Endothelial cell of umbilical vein (primary cell): ENCODE results near the gene DRAP1. TPM values are rescaled to one million over a fixed set of nuclear protein-coding genes. Genes with fewer than 3 reads are reported as not detected.

Source experiments
- BruUV-seq: library from RNA; stranded (reverse); fragments of 400-500 nt; replicated peaks from 2 replicates; lab custom pipeline; 2021; lab: Mats Ljungman, UMichigan
- CTCF ChIA-PET: fragments of 300-600, 350-600 bp; sonication (Branson Sonifier 250); formaldehyde crosslinking; loops from one replicate; lab custom pipeline; 2021; ENCODE audit warnings: antibody characterized with exemption, inconsistent platforms; lab: Charles Lee
- POLR2A ChIA-PET: fragments of 300-600, 350-600 bp; sonication (Branson Sonifier 250); formaldehyde crosslinking; loops from one replicate; lab custom pipeline; 2021; ENCODE audit warnings: antibody characterized with exemption, inconsistent platforms; lab: Charles Lee
- DNase-seq: peaks from one replicate; pipeline ENCODE4 v3.0.0-alpha.2; 2011; ENCODE audit warnings: low read depth, low spot score
- FAIRE-seq: peaks from 2 replicates; lab custom pipeline; 2011; peaks lifted over from hg19 to GRCh38; lab: Jason Lieb, UNC
- H2AFZ ChIP-seq: 2 replicates; pipeline ENCODE4 v1.6.0; 2012; ENCODE audit warnings: low read depth, low read length, control low read depth, inconsistent platforms
- H3K27ac ChIP-seq: 2 replicates; pipeline ENCODE4 v1.5.1; 2011; ENCODE audit warnings: low read depth, mild to moderate bottlenecking, control low read depth, low read length, moderate library complexity; ENCODE audit not compliant: insufficient read depth
- H3K27me3 ChIP-seq, 2 experiments: 2 replicates each; pipeline versions ENCODE4 v1.6.0 to v1.6.1; 2011; ENCODE audit warnings: low read length in 2 of 2, mixed read lengths in 1 of 2; ENCODE audit not compliant: control insufficient read depth in 2 of 2, insufficient read depth in 2 of 2
- H3K36me3 ChIP-seq, 2 experiments: 2 replicates in 1 of 2; 3 replicates in 1 of 2; pipeline ENCODE4 v1.5.1; 2011; ENCODE audit warnings: low read length in 2 of 2, mild to moderate bottlenecking in 1 of 2, moderate library complexity in 1 of 2; ENCODE audit not compliant: control insufficient read depth in 2 of 2, insufficient read depth in 2 of 2; ENCODE audit errors: extremely low read depth in 1 of 2
- H3K4me1 ChIP-seq: 3 replicates; pipeline ENCODE4 v1.5.1; 2011; ENCODE audit warnings: mild to moderate bottlenecking, low read length; ENCODE audit not compliant: control insufficient read depth, insufficient read depth; ENCODE audit errors: extremely low read depth
- H3K4me2 ChIP-seq: 2 replicates; pipeline ENCODE4 v1.6.1; 2011; ENCODE audit warnings: low read length, control low read depth, mixed read lengths; ENCODE audit not compliant: insufficient read depth
- H3K4me3 ChIP-seq, 3 experiments: fragments of 200-600 bp in 1 of 3; sonication (generic), shearing (Covaris generic) in 1 of 3; replicated peaks in 1 of 3; 2 replicates each; pipeline ENCODE4 v1.5.1; 2011 to 2016; ENCODE audit warnings: control low read depth in 3 of 3, low read length in 3 of 3, mild to moderate bottlenecking in 2 of 3, inconsistent platforms in 1 of 3, low read depth in 1 of 3, moderate library complexity in 1 of 3; ENCODE audit not compliant: insufficient read depth in 1 of 3
- H3K79me2 ChIP-seq: 2 replicates; pipeline ENCODE4 v1.6.0; 2012; ENCODE audit warnings: low read length, inconsistent platforms; ENCODE audit not compliant: control insufficient read depth, insufficient read depth
- H3K9ac ChIP-seq: replicated peaks from 2 replicates; pipeline ENCODE3; 2011; ENCODE audit warnings: low read length, control low read depth; ENCODE audit not compliant: insufficient read depth; ENCODE audit errors: extremely low read depth
- H3K9me1 ChIP-seq: replicated peaks from 3 replicates; pipeline ENCODE4 v1.6.0; 2011; ENCODE audit warnings: mild to moderate bottlenecking, low read length; ENCODE audit not compliant: control insufficient read depth, insufficient read depth; ENCODE audit errors: extremely low read depth
- H3K9me3 ChIP-seq: replicated peaks from 2 replicates; pipeline ENCODE4 v1.5.1; 2012; ENCODE audit warnings: low read length, inconsistent platforms; ENCODE audit not compliant: control insufficient read depth, insufficient read depth
- H4K20me1 ChIP-seq: replicated peaks from 2 replicates; pipeline ENCODE3; 2011; ENCODE audit warnings: mild to moderate bottlenecking, low read length; ENCODE audit not compliant: control insufficient read depth, insufficient read depth; ENCODE audit errors: extremely low read depth
- CTCF ChIP-seq, 2 donors: IDR thresholded peaks; 1 replicate in 1 of 2; 2 replicates in 1 of 2; pipeline ENCODE4 v1.5.1; 2011; ENCODE audit warnings: low read length in 2 of 2, mild to moderate bottlenecking in 2 of 2, moderate library complexity in 2 of 2, control low read depth in 1 of 2, inconsistent platforms in 1 of 2, low read depth in 1 of 2; ENCODE audit not compliant: insufficient read depth in 1 of 2; ENCODE audit errors: extremely low read depth in 1 of 2
- EZH2 ChIP-seq: IDR thresholded peaks from 2 replicates; pipeline ENCODE4 v1.6.1; 2012; ENCODE audit warnings: borderline replicate concordance, low read depth, mild to moderate bottlenecking, moderate library complexity, low read length, inconsistent platforms; ENCODE audit not compliant: severe bottlenecking
- FOS ChIP-seq: IDR thresholded peaks from 2 replicates; pipeline ENCODE4 v1.6.1; 2011; ENCODE audit warnings: mild to moderate bottlenecking, low read length, moderate library complexity, borderline replicate concordance; ENCODE audit not compliant: insufficient read depth
- GATA2 ChIP-seq: IDR thresholded peaks from 2 replicates; pipeline ENCODE4 v1.7.0; 2011; ENCODE audit warnings: low read depth, mild to moderate bottlenecking, moderate library complexity, mixed read lengths, low read length; ENCODE audit not compliant: insufficient read length, insufficient read depth
- JUN ChIP-seq: IDR thresholded peaks from 2 replicates; pipeline ENCODE4 v1.6.1; 2011; ENCODE audit warnings: borderline replicate concordance, low read depth; ENCODE audit not compliant: insufficient read length, insufficient read depth
- MAX ChIP-seq: IDR thresholded peaks from 2 replicates; pipeline ENCODE4 v1.6.1; 2011; ENCODE audit not compliant: insufficient read depth, insufficient read length
- MYC ChIP-seq: IDR thresholded peaks from one replicate; pipeline ENCODE4 v1.6.1; 2011; ENCODE audit warnings: mild to moderate bottlenecking, low read depth, low read length
- POLR2A ChIP-seq: IDR thresholded peaks from 2 replicates; pipeline ENCODE4 v1.6.1; 2012; ENCODE audit warnings: low read depth, mild to moderate bottlenecking, control low read depth, low read length
- POLR2AphosphoS5 ChIP-seq: IDR thresholded peaks from 2 replicates; pipeline ENCODE4 v1.6.1; 2012; ENCODE audit warnings: low read depth, mild to moderate bottlenecking, control low read depth, low read length, moderate library complexity; ENCODE audit not compliant: insufficient read depth
- dilution Hi-C: fragments of 300-500 bp; cut with MboI; formaldehyde crosslinking; loops from one replicate; pipeline ENCODE4 v1.15.0; 2019; ENCODE audit warnings: low sequenced_read_pairs; ENCODE audit not compliant: extremely low pct_ligation_motif_present
- intact Hi-C: fragments of 100-400 bp; cut with micrococcal nuclease; formaldehyde crosslinking; loops from one replicate; pipeline ENCODE4 v1.10.0; 2022
- polyA plus RNA-seq, 4 experiments: library from polyadenylated mRNA; depleted of rRNA in 3 of 4; stranded (reverse) in 3 of 4; unstranded in 1 of 4; fragments of >200 nt; gene quantifications; 2 replicates each; pipeline versions ENCODE4 v1.2.1 to v1.2.3, GENCODE V29; 2011 to 2012; ENCODE audit warnings: missing spikeins in 1 of 4
- total RNA-seq: library from RNA; stranded (reverse); gene quantifications from 2 replicates; pipeline ENCODE4 v1.2.3, GENCODE V29; 2021

Gene DRAP1
- total and polyA plus RNA-seq, 2 donors (not counting 3 experiments of a cell fraction or from before 2014, with no cell fraction given) = 74.9 to 114 TPM

GRCh38 chr11:65882120-65883057 lies 36.8 kb upstream of the DRAP1 start:
- dilution Hi-C loops = no loop called here
- Histone ChIP-seq H3K9me1 (no peaks in the 10 kb centered on the region), H3K9me3 (no peaks in the 10 kb centered on the region), H3K9ac (no peak overlapping the region), H3K4me1 (peaks cover 6% of the 10 kb centered on the region), H3K4me2 (no peak overlapping the region), H3K27me3 (no peaks in the 10 kb centered on the region), H3K27ac (no peak overlapping the region), H4K20me1 (no peaks in the 10 kb centered on the region), H2AFZ (no peak overlapping the region), H3K79me2 (peaks cover 6% of the 10 kb centered on the region), H3K4me3 (no peak overlapping the region), H3K36me3 (peaks cover 4 to 30% of the 10 kb centered on the region in 2 experiments)
- ChIA-PET CTCF (interaction anchor here (1.1 to 1.8 kb wide), 2 partner anchors 22 to 103 kb away, joined by 3 to 4 read pairs; partner anchors contain the start of gene MUS81), POLR2A (interaction anchor here (0.5 kb wide), 1 partner anchor 373 kb away, joined by 4 read pairs; no protein-coding TSS in a partner anchor)
- no TSS peak for BruUV-seq
- FAIRE-seq (no peak), DNase-seq (no peak)
- intact Hi-C loops = no loop called here
- TF ChIP-seq MYC = no peak
- no peak for TF ChIP-seq JUN
- TF ChIP-seq GATA2 = no peak
- no peak for TF ChIP-seq POLR2A
- TF ChIP-seq MAX = no peak
- TF ChIP-seq POLR2AphosphoS5 = no peak
- TF ChIP-seq EZH2 = no peak
- no peak for TF ChIP-seq FOS
- no peak for TF ChIP-seq CTCF (IDR thresholded peaks at IDR 0.05; ENCODE audit: extremely low read depth in 1 of 2, insufficient read depth in 1 of 2, low read depth in 1 of 2, low read length in 2 of 2)
